ENCODE measurements around the gene DDX6.
"Not testable (repeated sequence)": the region's sequence is repeated elsewhere in the genome, so short reads cannot be mapped to it uniquely, and the experiment has no call there.

DNA sequence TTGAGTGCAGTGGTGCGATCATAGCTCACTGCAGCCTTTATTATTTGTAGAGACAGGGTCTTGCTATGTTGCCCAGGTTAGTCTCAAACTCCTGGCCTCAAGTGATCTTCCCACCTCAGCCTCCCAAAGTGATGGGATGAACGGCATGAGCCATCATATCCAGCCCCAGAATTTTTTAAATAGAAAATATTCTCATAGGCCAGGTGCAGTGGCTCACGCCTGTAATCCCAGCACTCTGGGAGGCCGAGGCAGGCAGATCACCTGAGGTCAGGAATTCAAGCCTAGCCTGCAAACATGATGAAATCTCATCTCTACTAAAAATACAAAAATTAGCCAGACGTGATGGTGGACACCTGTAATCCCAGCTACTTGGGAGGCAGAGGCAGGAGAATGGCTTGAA is 7.6 kb downstream of the DDX6 start:
- TF ChIP-seq, protein P1, sequence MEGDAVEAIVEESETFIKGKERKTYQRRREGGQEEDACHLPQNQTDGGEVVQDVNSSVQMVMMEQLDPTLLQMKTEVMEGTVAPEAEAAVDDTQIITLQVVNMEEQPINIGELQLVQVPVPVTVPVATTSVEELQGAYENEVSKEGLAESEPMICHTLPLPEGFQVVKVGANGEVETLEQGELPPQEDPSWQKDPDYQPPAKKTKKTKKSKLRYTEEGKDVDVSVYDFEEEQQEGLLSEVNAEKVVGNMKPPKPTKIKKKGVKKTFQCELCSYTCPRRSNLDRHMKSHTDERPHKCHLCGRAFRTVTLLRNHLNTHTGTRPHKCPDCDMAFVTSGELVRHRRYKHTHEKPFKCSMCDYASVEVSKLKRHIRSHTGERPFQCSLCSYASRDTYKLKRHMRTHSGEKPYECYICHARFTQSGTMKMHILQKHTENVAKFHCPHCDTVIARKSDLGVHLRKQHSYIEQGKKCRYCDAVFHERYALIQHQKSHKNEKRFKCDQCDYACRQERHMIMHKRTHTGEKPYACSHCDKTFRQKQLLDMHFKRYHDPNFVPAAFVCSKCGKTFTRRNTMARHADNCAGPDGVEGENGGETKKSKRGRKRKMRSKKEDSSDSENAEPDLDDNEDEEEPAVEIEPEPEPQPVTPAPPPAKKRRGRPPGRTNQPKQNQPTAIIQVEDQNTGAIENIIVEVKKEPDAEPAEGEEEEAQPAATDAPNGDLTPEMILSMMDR (IDR thresholded peaks at IDR 0.05), result not testable (repeated sequence)
- not testable (repeated sequence) for TF ChIP-seq EZH2phosphoT487, EZH2 (IDR thresholded peaks at IDR 0.05)

Data from neural progenitor cell (in vitro differentiated cells).